Peyer's patch (tissue), 4 donors: Measurements from ENCODE around the gene ZFPM1. TPM values are rescaled to one million over a fixed set of nuclear protein-coding genes. Genes with fewer than 3 reads are reported as not detected.
"Not testable (repeated sequence)": the region's sequence is repeated elsewhere in the genome, so short reads cannot be mapped to it uniquely, and the experiment has no call there.

Experiments
- DNase-seq, 3 donors: peaks; one replicate each; pipeline ENCODE4 v3.0.0-alpha.2; 2017 to 2019
- H3K27ac ChIP-seq, 4 donors: fragments of 200-600 bp; sonication (generic); one replicate each; pipeline ENCODE4 v1.5.1; 2016 to 2019
- H3K27me3 ChIP-seq, 2 donors: fragments of 200-600 bp; sonication (generic); one replicate each; pipeline ENCODE4 v1.5.1; 2019
- H3K36me3 ChIP-seq, 3 donors: fragments of 200-600 bp; sonication (generic); one replicate each; pipeline ENCODE4 v1.5.1; 2016 to 2019
- H3K4me1 ChIP-seq, 4 donors: fragments of 200-600 bp; sonication (generic); one replicate each; pipeline ENCODE4 v1.5.1; 2016 to 2019
- H3K4me3 ChIP-seq, 4 donors: fragments of 200-600 bp; sonication (generic); 1 replicate in 3 of 4; 2 replicates in 1 of 4; pipeline ENCODE4 v1.5.1; 2016 to 2019; ENCODE audit warnings: mild to moderate bottlenecking in 1 of 4
- H3K9me3 ChIP-seq, 4 donors: fragments of 200-600 bp; sonication (generic); one replicate each; pipeline ENCODE4 v1.5.1; 2016 to 2019; ENCODE audit warnings: mild to moderate bottlenecking in 1 of 4
- POLR2A ChIP-seq, 2 donors: fragments of 450-650 bp; IDR thresholded peaks; one replicate each; pipeline ENCODE4 v1.5.1; 2017; ENCODE audit warnings: antibody characterized with exemption in 2 of 2, mild to moderate bottlenecking in 2 of 2, moderate library complexity in 2 of 2
- total RNA-seq, 4 donors: library from RNA; depleted of rRNA; stranded (reverse); fragments of >200 nt; gene quantifications; one replicate each; pipeline ENCODE4 v1.1.0, GENCODE V29; 2016
- TF ChIP-seq, protein P1 (sequence below), 6 experiments: fragments of 450-650 bp in 4 of 6; fragments of 200-600 bp in 2 of 6; sonication (generic) in 1 of 6; IDR thresholded peaks; one replicate each; pipeline ENCODE4 v1.5.1; 2017 to 2019; ENCODE audit warnings: antibody characterized with exemption in 6 of 6, mild to moderate bottlenecking in 3 of 6, moderate library complexity in 1 of 6

The ZFPM1 gene
- total RNA-seq, 4 donors from 2014 or later: 3.0 to 7.9 (median 4.9) TPM

DNA sequence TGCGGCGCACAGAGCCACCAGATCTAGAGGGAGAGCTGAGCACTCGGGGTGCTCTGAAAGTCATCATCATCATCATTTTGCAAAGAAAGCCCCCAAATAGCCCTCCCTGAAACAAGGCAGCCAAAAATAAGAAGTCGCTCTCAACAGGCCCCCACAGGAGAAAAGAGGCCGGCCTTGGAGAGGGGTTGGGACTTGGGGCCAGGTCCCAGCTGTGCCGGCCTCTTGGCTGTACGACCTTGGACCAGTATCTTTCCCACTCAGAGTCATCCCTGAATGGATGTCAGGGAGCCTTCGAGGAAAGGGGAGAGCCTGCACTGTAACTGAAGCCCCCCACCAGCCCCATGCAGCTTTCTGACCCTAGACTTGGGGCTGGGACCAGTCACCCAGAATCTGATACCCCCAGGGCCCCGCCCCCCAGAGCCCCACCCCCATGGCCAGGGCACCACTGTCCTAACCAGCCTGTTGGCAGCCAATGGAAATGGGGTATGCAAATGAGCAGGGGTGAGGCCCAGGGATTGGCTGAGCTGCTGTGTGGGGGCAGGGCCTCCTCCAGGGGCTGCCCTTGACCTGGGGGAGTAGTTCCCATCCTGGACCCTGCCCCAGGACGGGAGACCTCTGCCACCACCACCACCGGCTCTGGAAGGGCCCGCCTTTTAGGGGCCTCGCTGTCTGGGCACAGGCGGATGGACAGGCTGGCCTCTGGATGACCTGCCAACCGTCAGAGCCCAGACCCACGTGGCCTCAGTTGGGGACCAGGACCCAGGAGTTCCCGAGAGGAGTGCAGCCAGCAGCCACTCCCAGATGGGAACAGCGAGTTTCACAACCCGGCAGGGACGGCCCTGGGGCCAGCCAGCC, 15.4 kb downstream of the ZFPM1 start:
- no peak for DNase-seq

DNA sequence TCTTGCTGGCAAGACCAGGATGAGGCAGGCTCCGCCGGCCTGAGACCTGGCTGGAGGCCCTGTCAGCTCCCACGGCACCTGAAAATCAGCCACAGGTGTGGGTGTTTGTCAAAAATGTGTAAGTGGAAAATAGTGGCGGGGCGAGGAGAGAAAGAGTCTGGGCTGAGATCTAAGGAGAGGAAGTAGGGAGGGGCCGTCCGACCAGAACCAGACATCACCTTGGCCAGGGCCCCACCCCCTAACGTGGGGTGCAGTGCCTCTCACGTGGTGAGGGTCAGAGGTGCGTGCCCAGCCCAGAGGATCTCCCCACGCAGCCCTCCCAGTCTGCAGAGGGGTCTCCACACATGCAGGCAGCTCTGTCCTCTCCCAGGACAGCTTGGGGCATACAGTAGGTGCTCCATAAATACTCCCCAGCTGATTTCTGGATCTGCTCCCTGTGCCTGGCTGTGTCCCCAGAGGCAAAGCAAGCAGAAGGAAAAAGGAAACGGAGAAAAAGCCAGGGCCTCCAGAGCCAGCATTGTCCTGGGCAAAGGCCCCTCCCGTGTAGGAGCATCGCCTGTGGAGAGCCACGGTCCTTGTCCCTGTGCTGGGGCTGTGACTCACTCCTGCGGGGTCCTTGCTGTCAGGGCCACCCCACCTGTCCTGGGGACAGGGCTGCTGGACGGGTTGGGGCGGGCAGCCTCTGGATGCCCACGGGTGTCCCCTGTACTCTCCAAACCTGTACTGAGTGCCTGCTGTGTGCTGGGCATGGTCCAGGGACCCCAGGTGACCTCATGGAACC, 16.7 kb downstream of the ZFPM1 start:
- Histone ChIP-seq H3K27ac (peak overlapping the region in 1 of 4 donors; percentile 69), H3K4me1 (peaks cover 0 to 39% (median 18%) of the 10 kb centered on the region in 4 donors)
- no peak for TF ChIP-seq POLR2A (IDR thresholded peaks at IDR 0.05)
- TF ChIP-seq, protein P1, sequence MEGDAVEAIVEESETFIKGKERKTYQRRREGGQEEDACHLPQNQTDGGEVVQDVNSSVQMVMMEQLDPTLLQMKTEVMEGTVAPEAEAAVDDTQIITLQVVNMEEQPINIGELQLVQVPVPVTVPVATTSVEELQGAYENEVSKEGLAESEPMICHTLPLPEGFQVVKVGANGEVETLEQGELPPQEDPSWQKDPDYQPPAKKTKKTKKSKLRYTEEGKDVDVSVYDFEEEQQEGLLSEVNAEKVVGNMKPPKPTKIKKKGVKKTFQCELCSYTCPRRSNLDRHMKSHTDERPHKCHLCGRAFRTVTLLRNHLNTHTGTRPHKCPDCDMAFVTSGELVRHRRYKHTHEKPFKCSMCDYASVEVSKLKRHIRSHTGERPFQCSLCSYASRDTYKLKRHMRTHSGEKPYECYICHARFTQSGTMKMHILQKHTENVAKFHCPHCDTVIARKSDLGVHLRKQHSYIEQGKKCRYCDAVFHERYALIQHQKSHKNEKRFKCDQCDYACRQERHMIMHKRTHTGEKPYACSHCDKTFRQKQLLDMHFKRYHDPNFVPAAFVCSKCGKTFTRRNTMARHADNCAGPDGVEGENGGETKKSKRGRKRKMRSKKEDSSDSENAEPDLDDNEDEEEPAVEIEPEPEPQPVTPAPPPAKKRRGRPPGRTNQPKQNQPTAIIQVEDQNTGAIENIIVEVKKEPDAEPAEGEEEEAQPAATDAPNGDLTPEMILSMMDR (IDR thresholded peaks at IDR 0.05): no peak

More for the DNA sequence above, 15.4 kb downstream of the ZFPM1 start:
- Histone ChIP-seq H3K9me3 (no peaks in the 10 kb centered on the region), H3K27ac (peak overlapping the region in 1 of 4 donors; percentile 69), H3K27me3 (no peaks in the 10 kb centered on the region), H3K4me3 (no peak overlapping the region), H3K4me1 (peaks cover 0 to 39% (median 18%) of the 10 kb centered on the region in 4 donors), H3K36me3 (no peaks in the 10 kb centered on the region)
- TF ChIP-seq, protein P1 (IDR thresholded peaks at IDR 0.05): no peak
- no peak for TF ChIP-seq POLR2A (IDR thresholded peaks at IDR 0.05)

DNA sequence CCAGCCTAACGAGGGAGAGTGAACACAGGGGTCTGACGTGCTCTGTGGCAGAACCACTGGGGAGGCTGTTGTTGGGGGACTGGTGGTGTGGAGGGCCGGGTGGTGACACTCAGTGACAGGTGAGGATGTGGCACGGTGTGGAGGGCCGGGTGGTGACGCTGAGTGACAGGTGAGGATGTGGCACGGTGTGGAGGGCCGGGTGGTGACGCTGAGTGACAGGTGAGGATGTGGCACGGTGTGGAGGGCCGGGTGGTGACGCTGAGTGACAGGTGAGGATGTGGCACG, 17.3 kb downstream of the ZFPM1 start:
- H3K27me3 ChIP-seq, H3K4me3 ChIP-seq, H3K9me3 ChIP-seq, H3K36me3 ChIP-seq, DNase-seq: not testable (repeated sequence)
- Histone ChIP-seq H3K27ac (peak overlapping the region in 1 of 4 donors; percentile 69), H3K4me1 (peaks cover 0 to 34% (median 16%) of the 10 kb centered on the region in 4 donors)

More for the DNA sequence above, 16.7 kb downstream of the ZFPM1 start:
- no peaks in the 10 kb centered on the region for H3K36me3 ChIP-seq
- DNase-seq: peak in 2 of 3 donors; percentile 71 to 72
- no peaks in the 10 kb centered on the region for H3K9me3 ChIP-seq
- no peaks in the 10 kb centered on the region for H3K27me3 ChIP-seq
- H3K4me3 ChIP-seq: no peak overlapping the region

DNA sequence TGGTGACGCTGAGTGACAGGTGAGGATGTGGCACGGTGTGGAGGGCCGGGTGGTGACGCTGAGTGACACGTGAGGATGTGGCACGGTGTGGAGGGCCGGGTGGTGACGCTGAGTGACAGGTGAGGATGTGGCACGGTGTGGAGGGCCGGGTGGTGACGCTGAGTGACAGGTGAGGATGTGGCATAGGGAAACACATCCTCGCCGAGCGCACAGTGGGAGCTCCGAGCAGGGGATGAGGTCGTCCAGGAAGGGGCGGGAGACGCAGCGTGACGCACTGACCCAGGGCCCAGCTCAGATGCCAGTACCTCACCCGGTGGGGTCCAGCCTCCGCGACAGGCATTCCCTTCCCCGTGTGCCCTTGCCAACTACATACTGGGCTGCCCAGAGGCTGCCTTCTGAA, 17.6 kb downstream of the ZFPM1 start:
- not testable (repeated sequence) for H3K9me3 ChIP-seq, H3K36me3 ChIP-seq, H3K4me3 ChIP-seq, DNase-seq, H3K27me3 ChIP-seq
- Histone ChIP-seq H3K27ac (peak overlapping the region in 1 of 4 donors; percentile 25), H3K4me1 (peaks cover 0 to 30% (median 14%) of the 10 kb centered on the region in 4 donors)

DNA sequence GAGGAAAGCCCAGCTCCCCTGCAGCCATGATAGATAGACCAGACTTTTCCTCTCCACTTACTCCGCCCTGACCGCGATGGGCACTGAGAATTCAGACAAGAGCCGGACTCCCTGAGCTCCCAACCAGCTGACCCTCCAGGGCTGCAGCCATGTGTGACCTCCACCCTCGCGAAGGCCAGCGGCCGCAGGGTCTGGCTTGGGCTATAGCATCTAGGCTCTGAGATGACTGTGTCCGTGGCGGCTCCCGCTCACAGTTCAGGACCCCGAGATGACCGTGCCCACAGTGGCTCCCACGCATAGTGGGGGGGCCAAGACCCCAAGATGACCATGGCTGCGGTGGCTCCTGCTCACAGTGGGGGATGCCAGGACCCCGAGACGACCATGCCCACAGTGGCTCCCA, 18.0 kb downstream of the ZFPM1 start:
- Histone ChIP-seq H3K9me3 (no peaks in the 10 kb centered on the region), H3K27me3 (no peaks in the 10 kb centered on the region), H3K4me3 (no peak overlapping the region), H3K36me3 (no peaks in the 10 kb centered on the region), H3K4me1 (peaks cover 0 to 26% (median 12%) of the 10 kb centered on the region in 4 donors), H3K27ac (peak overlapping the region in 1 of 4 donors; percentile 25)
- TF ChIP-seq, protein P1 (IDR thresholded peaks at IDR 0.05): no peak
- no peak for TF ChIP-seq POLR2A (IDR thresholded peaks at IDR 0.05)
- DNase-seq: no peak

DNA sequence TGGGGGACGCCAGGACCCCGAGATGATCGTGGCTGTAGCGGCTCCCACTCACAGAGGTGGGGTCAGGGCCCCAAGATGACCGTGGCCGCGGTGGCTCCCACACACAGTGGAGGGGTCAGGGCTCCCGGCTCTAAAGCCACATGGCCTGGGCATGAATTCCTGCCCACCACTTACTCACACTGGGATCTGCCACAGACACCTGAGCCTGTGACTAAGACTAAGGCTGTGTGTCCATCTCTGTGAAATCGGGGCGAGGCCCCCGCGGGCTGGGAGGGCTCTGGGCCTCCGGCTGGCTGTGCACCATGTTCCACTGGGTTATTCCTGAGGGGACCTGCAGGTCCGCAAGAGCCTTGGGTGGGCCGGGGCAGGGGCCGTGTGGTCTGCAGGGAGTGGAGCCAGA, 18.5 kb downstream of the ZFPM1 start:
- H3K4me3 ChIP-seq: no peak overlapping the region
- no peaks in the 10 kb centered on the region for H3K9me3 ChIP-seq
- no peak for TF ChIP-seq POLR2A (IDR thresholded peaks at IDR 0.05)
- TF ChIP-seq, protein P1 (IDR thresholded peaks at IDR 0.05): no peak
- peak overlapping the region in 1 of 4 donors; percentile 5 for H3K27ac ChIP-seq
- H3K27me3 ChIP-seq: no peaks in the 10 kb centered on the region
- DNase-seq: no peak
- H3K36me3 ChIP-seq: no peaks in the 10 kb centered on the region
- peaks cover 0 to 22% (median 10%) of the 10 kb centered on the region in 4 donors for H3K4me1 ChIP-seq
